HL-60 (cell line): Measurements from ENCODE around the gene HPN.

ENCODE experiments used
- DNase-seq, 2 experiments: peaks; one replicate each; pipeline ENCODE4 v3.0.0-alpha.2; 2010 to 2020; ENCODE audit warnings: low read depth in 1 of 2, low spot score in 1 of 2
- H3K27ac ChIP-seq: fragments of 250-450 bp; sonication (Bioruptor Pico); replicated peaks from 2 replicates; pipeline ENCODE4 v1.5.1; 2020; ENCODE audit warnings: mild to moderate bottlenecking, moderate library complexity
- H3K27me3 ChIP-seq: fragments of 250-450 bp; sonication (Bioruptor Pico); 2 replicates; pipeline ENCODE4 v1.5.1; 2021; ENCODE audit warnings: mild to moderate bottlenecking, moderate library complexity; ENCODE audit not compliant: insufficient read depth, poor library complexity, severe bottlenecking
- H3K4me3 ChIP-seq: replicated peaks from 2 replicates; pipeline ENCODE4 v1.5.1; 2011; ENCODE audit warnings: mild to moderate bottlenecking, control low read depth, low read length; ENCODE audit not compliant: insufficient read depth
- CTCF ChIP-seq: IDR thresholded peaks from one replicate; pipeline ENCODE4 v1.5.1; 2011; ENCODE audit warnings: low read length, control low read depth, inconsistent platforms; ENCODE audit not compliant: insufficient read depth
- GABPA ChIP-seq: IDR thresholded peaks from 2 replicates; pipeline ENCODE4 v1.6.1; 2012; ENCODE audit warnings: low read depth
- POLR2AphosphoS5 ChIP-seq: IDR thresholded peaks from 2 replicates; pipeline ENCODE4 v1.6.1; 2012; ENCODE audit warnings: low read depth
- REST ChIP-seq: IDR thresholded peaks from 2 replicates; pipeline ENCODE4 v1.6.1; 2012; ENCODE audit warnings: low read depth; ENCODE audit not compliant: insufficient replicate concordance
- SPI1 ChIP-seq: IDR thresholded peaks from 2 replicates; pipeline ENCODE4 v1.6.1; 2012; ENCODE audit warnings: low read depth, mild to moderate bottlenecking, borderline replicate concordance

The HPN gene

GRCh38 chr19:35074426-35075201 lies 33.1 kb downstream of the HPN start:
- TF ChIP-seq GABPA (no peak), CTCF (no peak), SPI1 (no peak), REST (no peak), POLR2AphosphoS5 (no peak)
- DNase-seq, result no peak
- no peak overlapping the region for H3K4me3 ChIP-seq
- no peaks in the 10 kb centered on the region for H3K27me3 ChIP-seq
- H3K27ac ChIP-seq, result no peak overlapping the region

GRCh38 chr19:35075202-35076025 lies 33.9 kb downstream of the HPN start:
- H3K27ac ChIP-seq, result no peak overlapping the region
- no peak overlapping the region for H3K4me3 ChIP-seq
- H3K27me3 ChIP-seq, result no peaks in the 10 kb centered on the region
- TF ChIP-seq SPI1 (no peak), REST (no peak), GABPA (no peak), POLR2AphosphoS5 (no peak), CTCF (no peak)
- no peak for DNase-seq

GRCh38 chr19:35076026-35076370 lies 34.5 kb downstream of the HPN start:
- no peak for TF ChIP-seq REST
- no peak for TF ChIP-seq GABPA
- TF ChIP-seq POLR2AphosphoS5, result no peak
- TF ChIP-seq CTCF, result no peak
- TF ChIP-seq SPI1, result no peak
- DNase-seq, result no peak
- no peak overlapping the region for H3K27ac ChIP-seq
- H3K4me3 ChIP-seq, result no peak overlapping the region
- H3K27me3 ChIP-seq, result no peaks in the 10 kb centered on the region
